HG02759 (cell line): ENCODE data around the gene SIM1.

Experiments used
- ATAC-seq: cut with Tn5 transposase; IDR thresholded peaks from one replicate; pipeline ENCODE4 v1.9.1; 2021; ENCODE audit warnings: mild to moderate bottlenecking, moderate library complexity; ENCODE audit not compliant: unreplicated experiment

The SIM1 gene

GRCh38 chr6:100470422-100471120 is 5.8 kb upstream of the SIM1 start:
- no peak for ATAC-seq

- no peak for ATAC-seq
Observed at GRCh38 chr6:100469101-100469859, 4.6 kb upstream of the SIM1 start.

GRCh38 chr6:100468016-100468622 is 3.4 kb upstream of the SIM1 start:
- no peak for ATAC-seq

GRCh38 chr6:100467129-100468015 is 2.7 kb upstream of the SIM1 start:
- no peak for ATAC-seq

- ATAC-seq = no peak
Observed at GRCh38 chr6:100466410-100467128, 1.8 kb upstream of the SIM1 start.

- ATAC-seq = no peak
Observed at GRCh38 chr6:100465701-100466409, 1.1 kb upstream of the SIM1 start.

- no peak for ATAC-seq
Observed at GRCh38 chr6:100464162-100464851, 414 bp downstream of the SIM1 start.

- ATAC-seq = no peak
Observed at GRCh38 chr6:100463630-100464161, 1.0 kb downstream of the SIM1 start.

GRCh38 chr6:100462706-100463629 is 1.8 kb downstream of the SIM1 start:
- ATAC-seq = no peak

- no peak for ATAC-seq
Observed at GRCh38 chr6:100461917-100462705, 2.6 kb downstream of the SIM1 start.

- no peak for ATAC-seq
Observed at GRCh38 chr6:100461278-100461916, 3.3 kb downstream of the SIM1 start.

- no peak for ATAC-seq
Observed at GRCh38 chr6:100460650-100461204, 4.0 kb downstream of the SIM1 start.

- no peak for ATAC-seq
Observed at GRCh38 chr6:100459592-100460184, 5.0 kb downstream of the SIM1 start.

- no peak for ATAC-seq
Observed at GRCh38 chr6:100458841-100459591, 5.7 kb downstream of the SIM1 start.

GRCh38 chr6:100457311-100457990 is 7.3 kb downstream of the SIM1 start:
- ATAC-seq = peak; percentile 40
